AG10803 (cell line): ENCODE measurements around the gene PTTG1IP.

ENCODE experiments used
- DNase-seq: peaks from one replicate; pipeline ENCODE4 v3.0.0; 2010; ENCODE audit warnings: low read depth
- H3K4me3 ChIP-seq: 2 replicates; pipeline ENCODE4 v1.5.1; 2011; ENCODE audit warnings: mild to moderate bottlenecking, low read length, control low read depth
- CTCF ChIP-seq: conservative IDR thresholded peaks from 2 replicates; pipeline ENCODE4 v1.5.1; 2011; ENCODE audit warnings: mild to moderate bottlenecking, low read length, control low read depth, inconsistent platforms

PTTG1IP gene

GRCh38 chr21:44848821-44849521 lies 24.5 kb downstream of the PTTG1IP start:
- no peak for DNase-seq
- no peak for TF ChIP-seq CTCF
- no peak overlapping the region for H3K4me3 ChIP-seq

GRCh38 chr21:44847261-44848056 lies 26.0 kb downstream of the PTTG1IP start:
- DNase-seq, result no peak
- no peak overlapping the region for H3K4me3 ChIP-seq
- TF ChIP-seq CTCF, result no peak

- peak; percentile 61 for DNase-seq
- peak overlapping the region; percentile 52 for H3K4me3 ChIP-seq
- TF ChIP-seq CTCF, result no peak
These were observed 26.8 kb downstream of the PTTG1IP start for GRCh38 chr21:44846485-44847260.

- H3K4me3 ChIP-seq, result peak overlapping the region; percentile 52
- no peak for TF ChIP-seq CTCF
- DNase-seq, result no peak
These were observed 27.3 kb downstream of the PTTG1IP start for GRCh38 chr21:44846224-44846484.

- TF ChIP-seq CTCF, result peak; percentile 39
- H3K4me3 ChIP-seq, result peak overlapping the region; percentile 52
- DNase-seq, result peak; percentile 45
These were observed 27.9 kb downstream of the PTTG1IP start for GRCh38 chr21:44845418-44846223.

GRCh38 chr21:44844256-44844655 lies 29.2 kb downstream of the PTTG1IP start:
- TF ChIP-seq CTCF, result no peak
- H3K4me3 ChIP-seq, result no peak overlapping the region
- DNase-seq, result no peak
